GM12878 (cell line): ENCODE results near the gene GBX1. TPM values are rescaled to one million over a fixed set of nuclear protein-coding genes. Genes with fewer than 3 reads are reported as not detected.

ENCODE experiments used
- ATAC-seq: fragments of 200-7000 bp; cut with Tn5 transposase; 3 replicates; pipeline ENCODE4 v1.9.1; 2020; ENCODE audit warnings: mild to moderate bottlenecking, moderate library complexity
- BruUV-seq: library from RNA; stranded (reverse); fragments of 400-500 nt; replicated peaks from 2 replicates; lab custom pipeline; 2021; lab: Mats Ljungman, UMichigan
- CTCF ChIA-PET: fragments of 300-600 bp; sonication (Branson Sonifier 250); formaldehyde crosslinking; extraction: SDS; loops from one replicate; lab custom pipeline; 2021; ENCODE audit warnings: inconsistent platforms; lab: Yijun Ruan, JAX
- POLR2A ChIA-PET: fragments of 350-600 bp; formaldehyde crosslinking; extraction: SDS; loops from one replicate; lab custom pipeline; 2021; ENCODE audit warnings: inconsistent platforms; lab: Charles Lee
- RAD21 ChIA-PET: fragments of 300-600 bp; sonication (Branson Sonifier 250); formaldehyde crosslinking; loops from one replicate; lab custom pipeline; 2023; ENCODE audit warnings: antibody characterized with exemption; ENCODE audit not compliant: unreplicated experiment; lab: Charles Lee
- SMC1A ChIA-PET: fragments of 300-600 bp; sonication (Branson Sonifier 250); formaldehyde crosslinking; loops from one replicate; lab custom pipeline; 2023; ENCODE audit not compliant: unreplicated experiment, uncharacterized antibody; lab: Charles Lee
- DNase-seq: peaks from one replicate; pipeline ENCODE4 v3.0.0-alpha.2; 2011; ENCODE audit warnings: low read depth, low spot score
- FAIRE-seq: peaks from 3 replicates; lab custom pipeline; 2011; peaks lifted over from hg19 to GRCh38; lab: Jason Lieb, UNC
- H2AFZ ChIP-seq: 2 replicates; pipeline ENCODE4 v1.6.0; 2011; ENCODE audit warnings: low read depth, low read length, control low read depth; ENCODE audit not compliant: control insufficient read depth
- H3K27ac ChIP-seq: 2 replicates; pipeline ENCODE4 v1.5.1; 2011; ENCODE audit warnings: control low read depth; ENCODE audit not compliant: control insufficient read depth, insufficient read depth
- H3K27me3 ChIP-seq, 2 experiments: replicated peaks in 1 of 2; 2 replicates each; pipeline versions ENCODE4 v1.6.0 to v1.6.1; 2011; ENCODE audit warnings: low read length in 1 of 2; ENCODE audit not compliant: control insufficient read depth in 2 of 2, insufficient read depth in 2 of 2
- H3K36me3 ChIP-seq, 2 experiments: 2 replicates each; pipeline ENCODE4 v1.5.1; 2011; ENCODE audit warnings: low read length in 1 of 2; ENCODE audit not compliant: control insufficient read depth in 2 of 2, insufficient read depth in 2 of 2
- H3K4me1 ChIP-seq: 2 replicates; pipeline ENCODE4 v1.6.1; 2011; ENCODE audit warnings: mild to moderate bottlenecking, low read length, moderate library complexity, mixed read lengths; ENCODE audit not compliant: control insufficient read depth, insufficient read depth
- H3K4me2 ChIP-seq: 2 replicates; pipeline ENCODE4 v1.6.0; 2011; ENCODE audit warnings: control low read depth; ENCODE audit not compliant: control insufficient read depth, insufficient read depth
- H3K4me3 ChIP-seq: fragments of 200-600 bp; sonication (generic); 2 replicates; pipeline ENCODE4 v1.5.1; 2016
- H3K79me2 ChIP-seq: 2 replicates; pipeline ENCODE4 v1.6.0; 2011; ENCODE audit warnings: low read length; ENCODE audit not compliant: control insufficient read depth, insufficient read depth
- H3K9ac ChIP-seq: 2 replicates; pipeline ENCODE4 v1.8.0; 2011; ENCODE audit warnings: low read length, control low read depth, mixed read lengths; ENCODE audit not compliant: control insufficient read depth, insufficient read depth
- H3K9me3 ChIP-seq: replicated peaks from 3 replicates; pipeline ENCODE4 v1.5.1; 2011; ENCODE audit warnings: mild to moderate bottlenecking, low read length; ENCODE audit not compliant: control insufficient read depth, insufficient read depth
- H4K20me1 ChIP-seq: 2 replicates; pipeline ENCODE4 v1.6.0; 2011; ENCODE audit not compliant: control insufficient read depth, insufficient read depth
- HDAC2 ChIP-seq: fragments of 200-600 bp; sonication (generic); IDR thresholded peaks from 2 replicates; pipeline ENCODE4 v1.6.1; 2017
- LARP7 ChIP-seq: fragments of 450-650 bp; IDR thresholded peaks from 2 replicates; pipeline ENCODE4 v1.6.1; 2017; ENCODE audit warnings: mild to moderate bottlenecking
- NFXL1 ChIP-seq: fragments of 450-650 bp; IDR thresholded peaks from 2 replicates; pipeline ENCODE4 v1.6.1; 2017; ENCODE audit warnings: antibody characterized with exemption, mild to moderate bottlenecking, borderline replicate concordance
- NR2C1 ChIP-seq: fragments of 450-650 bp; IDR thresholded peaks from 2 replicates; pipeline ENCODE4 v1.6.1; 2017; ENCODE audit warnings: antibody characterized with exemption, mild to moderate bottlenecking, moderate library complexity
- PAX5 ChIP-seq: IDR thresholded peaks from 2 replicates; pipeline ENCODE4 v1.6.1; 2011; ENCODE audit warnings: low read depth, low read length, borderline replicate concordance
- POLR2A ChIP-seq: IDR thresholded peaks from 2 replicates; pipeline ENCODE4 v1.6.1; 2011; ENCODE audit warnings: low read depth, mild to moderate bottlenecking, low read length
- STAT1 ChIP-seq: fragments of 450-650 bp; conservative IDR thresholded peaks from 2 replicates; pipeline ENCODE4 v1.6.1; 2014; ENCODE audit warnings: antibody characterized with exemption, mild to moderate bottlenecking
- ZNF217 ChIP-seq: fragments of 450-650 bp; IDR thresholded peaks from 2 replicates; pipeline ENCODE4 v1.6.1; 2017; ENCODE audit warnings: antibody characterized with exemption, mild to moderate bottlenecking
- WGBS: methylation state at CpG from one replicate; pipeline ENCODE4 v1.1.6; 2016; ENCODE audit warnings: low lambda C conversion rate; ENCODE audit not compliant: insufficient replicate concordance, insufficient coverage; ENCODE audit errors: missing lambda C conversion rate; 5-methylcytosine and 5-hydroxymethylcytosine counted together
- in situ Hi-C: fragments of 300-500 bp; cut with MboI; formaldehyde crosslinking; loops from 9 replicates; pipeline ENCODE4 v1.14.3; 2018; ENCODE audit warnings: mixed read lengths
- intact Hi-C: fragments of 100-400 bp; cut with micrococcal nuclease; formaldehyde crosslinking; loops from one replicate; pipeline ENCODE4 v1.14.2; 2022; ENCODE audit not compliant: unreplicated experiment
- polyA plus RNA-seq, 11 experiments: library from polyadenylated mRNA; depleted of rRNA in 4 of 11; unstranded in 6 of 11; stranded (reverse) in 5 of 11; fragments of >200 nt; fragmentation: Nextera tagmentation in 4 of 11; fragmentation: Illumina TruSeq in 1 of 11; extraction: Ambion mirVana in 4 of 11; extraction: Trizol in 1 of 11; gene quantifications; 1 replicate in 1 of 11; 2 replicates in 10 of 11; pipeline versions ENCODE4 v1.2.1 to v1.2.3, GENCODE V29; 2011 to 2016; ENCODE audit warnings: inconsistent platforms in 2 of 11, missing spikeins in 2 of 11, low read depth in 1 of 11
- total RNA-seq, 4 experiments: library from RNA; depleted of rRNA in 3 of 4; stranded (reverse); fragments of >200 nt in 3 of 4; fragmentation: Illumina TruSeq in 1 of 4; extraction: Trizol in 1 of 4; gene quantifications; 2 replicates each; pipeline versions ENCODE4 v1.2.1 to v1.2.3, GENCODE V29; 2013 to 2021

Gene GBX1
- total and polyA plus RNA-seq, 10 of the 15 experiments (the other 5 are each of a cell fraction or from before 2014, with no cell fraction given) = not detected

GRCh38 chr7:151202836-151203235 lies 35.3 kb upstream of the GBX1 start:
- H3K9ac ChIP-seq = no peak overlapping the region
- no peaks in the 10 kb centered on the region for H3K79me2 ChIP-seq
- ChIA-PET CTCF (no interaction called here), RAD21 (no interaction called here), SMC1A (no interaction called here), POLR2A (no interaction called here)
- ATAC-seq = no peak
- no peak overlapping the region for H3K4me3 ChIP-seq
- no peak overlapping the region for H3K4me2 ChIP-seq
- H3K36me3 ChIP-seq = no peaks in the 10 kb centered on the region
- FAIRE-seq = no peak
- 54% methylated on average over 9 of the region's 9 CpGs for WGBS
- DNase-seq = no peak
- peaks cover 2 to 4% of the 10 kb centered on the region in 2 experiments; a peak in 3 of 4 replicates for H3K27me3 ChIP-seq
- in situ Hi-C loops = no loop called here
- no peak overlapping the region for H2AFZ ChIP-seq
- no peaks in the 10 kb centered on the region for H3K4me1 ChIP-seq
- no peak for TF ChIP-seq HDAC2
- no peak for TF ChIP-seq POLR2A
- TF ChIP-seq LARP7 = no peak
- no peaks in the 10 kb centered on the region for H4K20me1 ChIP-seq
- H3K27ac ChIP-seq = no peak overlapping the region
- H3K9me3 ChIP-seq = no peaks in the 10 kb centered on the region
- intact Hi-C loops = no loop called here
- BruUV-seq = no TSS peak

- CTCF ChIA-PET = no interaction called here
- RAD21 ChIA-PET = no interaction called here
- Histone ChIP-seq H3K4me1 (no peaks in the 10 kb centered on the region), H3K4me3 (no peak overlapping the region), H3K4me2 (no peak overlapping the region), H4K20me1 (no peaks in the 10 kb centered on the region), H3K27me3 (peaks cover 2 to 4% of the 10 kb centered on the region in 2 experiments; a peak in 3 of 4 replicates), H3K27ac (no peak overlapping the region), H3K9ac (no peak overlapping the region), H3K79me2 (no peaks in the 10 kb centered on the region), H3K9me3 (no peaks in the 10 kb centered on the region), H2AFZ (no peak overlapping the region), H3K36me3 (no peaks in the 10 kb centered on the region)
- DNase-seq (no peak), FAIRE-seq (no peak), ATAC-seq (no peak)
- intact Hi-C loops = no loop called here
- POLR2A ChIA-PET = no interaction called here
- WGBS = 0% methylated on average over 4 of the region's 4 CpGs
- SMC1A ChIA-PET = no interaction called here
- TF ChIP-seq ZNF217 (no peak), PAX5 (no peak), STAT1 (no peak), NR2C1 (no peak), NFXL1 (no peak)
- BruUV-seq = no TSS peak
- in situ Hi-C loops = no loop called here
Measured at GRCh38 chr7:151201751-151202150, 34.3 kb upstream of the GBX1 start.
